ENCODE results near the gene INVS. TPM values are rescaled to one million over a fixed set of nuclear protein-coding genes. Genes with fewer than 3 reads are reported as not detected.
"Not testable (repeated sequence)": the region's sequence is repeated elsewhere in the genome, so short reads cannot be mapped to it uniquely, and the experiment has no call there.

Gene INVS
- total RNA-seq, 4 donors from 2014 or later: 28.0 to 42.6 (median 35.6) TPM

GRCh38 chr9:100057624-100058023 is 41.4 kb upstream of the INVS start:
- no peaks in the 10 kb centered on the region for H3K9me3 ChIP-seq
- peaks cover 0 to 2% (median 0%) of the 10 kb centered on the region in 4 donors for H3K4me1 ChIP-seq
- no peak for TF ChIP-seq EP300 (IDR thresholded peaks at IDR 0.05)
- no peak for TF ChIP-seq CTCF (IDR thresholded peaks at IDR 0.05)
- TF ChIP-seq POLR2A (IDR thresholded peaks at IDR 0.05): no peak
- no peaks in the 10 kb centered on the region for H3K27me3 ChIP-seq
- no peak overlapping the region for H3K4me3 ChIP-seq
- H3K27ac ChIP-seq: no peak overlapping the region
- no peak for DNase-seq (ENCODE audit: low spot score in 2 of 2)
- peaks cover 0 to 17% (median 0%) of the 10 kb centered on the region in 3 donors for H3K36me3 ChIP-seq

DNA sequence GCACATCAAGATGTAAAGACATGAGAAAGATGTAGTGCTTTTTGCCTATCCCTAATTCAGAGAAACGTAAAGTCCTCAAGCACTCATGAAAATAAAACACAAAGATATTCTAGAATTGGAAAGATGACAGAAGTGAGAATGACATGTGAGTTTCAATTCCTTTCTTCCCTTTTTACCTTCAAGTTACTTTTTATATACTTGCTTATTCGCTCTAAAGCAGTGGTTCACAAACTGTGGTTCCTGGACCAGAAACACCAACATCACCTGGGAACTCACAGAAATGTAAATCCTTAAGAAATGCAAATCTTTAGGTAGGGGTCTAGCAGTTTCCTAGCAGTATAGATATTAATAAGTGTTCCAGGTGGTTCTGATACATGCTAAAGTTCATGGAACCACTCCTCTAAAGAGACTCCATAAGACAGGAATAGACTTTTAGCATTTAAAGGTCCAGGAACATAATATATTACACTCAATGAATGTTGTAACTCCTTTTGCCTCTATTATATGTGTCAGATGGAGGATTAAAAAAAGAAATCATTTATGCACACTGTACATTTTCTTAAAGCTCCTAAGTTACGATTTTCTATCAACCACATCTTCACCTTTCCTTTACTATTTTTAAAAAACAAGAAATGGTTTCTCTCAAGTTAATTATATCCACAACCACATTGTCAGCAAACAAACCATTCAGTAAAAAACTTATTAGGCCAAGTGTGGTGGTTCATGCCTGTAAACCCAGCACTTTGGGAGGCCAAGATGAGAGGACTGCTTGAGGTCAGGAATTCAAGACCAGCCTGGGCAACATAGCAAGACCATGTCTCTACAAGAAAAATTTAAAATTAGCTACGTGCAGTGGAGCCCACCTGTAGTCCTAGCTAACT is 40.1 kb upstream of the INVS start:
- Histone ChIP-seq H3K27ac (no peak overlapping the region), H3K9me3 (no peaks in the 10 kb centered on the region), H3K36me3 (peaks cover 0 to 17% (median 0%) of the 10 kb centered on the region in 3 donors), H3K4me1 (peaks cover 0 to 4% (median 2%) of the 10 kb centered on the region in 4 donors), H3K4me3 (no peak overlapping the region), H3K27me3 (no peaks in the 10 kb centered on the region)
- no peak for DNase-seq (ENCODE audit: low spot score in 2 of 2)
- WGBS, 2 donors: 90 to 92% methylated on average over 4 of the region's 4 CpGs
- TF ChIP-seq POLR2A (IDR thresholded peaks at IDR 0.05) (no peak), EP300 (IDR thresholded peaks at IDR 0.05) (no peak), CTCF (IDR thresholded peaks at IDR 0.05) (no peak)

GRCh38 chr9:100062683-100063082 is 36.4 kb upstream of the INVS start:
- not testable (repeated sequence) for H3K27ac ChIP-seq; H3K9me3 ChIP-seq; H3K4me3 ChIP-seq; H3K27me3 ChIP-seq; DNase-seq (ENCODE audit: low spot score in 2 of 2); H3K36me3 ChIP-seq
- 75 to 94% methylated on average over 1 of the region's 1 CpG for WGBS, 2 donors
- H3K4me1 ChIP-seq: peaks cover 0 to 20% (median 8%) of the 10 kb centered on the region in 4 donors

DNA sequence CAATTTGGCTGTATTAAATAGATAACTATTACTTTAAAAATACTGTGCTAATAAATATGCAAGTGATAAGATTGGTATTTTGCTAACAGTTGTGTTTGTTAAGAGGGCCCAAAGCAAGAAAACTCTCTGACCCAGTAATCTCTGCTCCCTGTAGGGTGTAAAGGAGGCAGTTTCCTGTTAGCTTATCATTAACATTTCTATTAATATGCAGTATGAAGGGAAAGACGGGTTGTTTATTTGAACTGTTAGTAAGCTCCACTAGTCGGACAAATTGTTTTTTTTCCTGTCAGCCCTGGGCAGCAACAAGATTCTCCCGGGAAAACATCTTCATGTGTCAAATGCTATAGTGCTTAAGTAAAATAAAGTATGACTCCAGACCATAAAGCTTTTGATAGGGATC is 35.9 kb upstream of the INVS start:
- H3K27ac ChIP-seq: no peak overlapping the region
- peaks cover 0 to 20% (median 8%) of the 10 kb centered on the region in 4 donors for H3K4me1 ChIP-seq
- no peaks in the 10 kb centered on the region for H3K9me3 ChIP-seq
- no peaks in the 10 kb centered on the region for H3K27me3 ChIP-seq
- TF ChIP-seq EP300 (IDR thresholded peaks at IDR 0.05) (no peak), CTCF (IDR thresholded peaks at IDR 0.05) (no peak)
- no peak overlapping the region for H3K4me3 ChIP-seq
- WGBS, 2 donors: 43 to 48% methylated on average over 3 of the region's 3 CpGs
- DNase-seq (ENCODE audit: low spot score in 2 of 2): no peak
- peaks cover 0 to 8% (median 0%) of the 10 kb centered on the region in 3 donors for H3K36me3 ChIP-seq

GRCh38 chr9:100064872-100065581 is 34.0 kb upstream of the INVS start:
- WGBS, 2 donors: 81 to 84% methylated on average over 8 of the region's 8 CpGs
- Histone ChIP-seq H3K4me3 (no peak overlapping the region), H3K27me3 (no peaks in the 10 kb centered on the region), H3K36me3 (no peaks in the 10 kb centered on the region), H3K4me1 (peaks cover 0 to 20% (median 8%) of the 10 kb centered on the region in 4 donors), H3K9me3 (no peaks in the 10 kb centered on the region), H3K27ac (no peak overlapping the region)
- no peak for TF ChIP-seq CTCF (IDR thresholded peaks at IDR 0.05)
- TF ChIP-seq EP300 (IDR thresholded peaks at IDR 0.05): no peak
- no peak for TF ChIP-seq POLR2A (IDR thresholded peaks at IDR 0.05)
- DNase-seq (ENCODE audit: low spot score in 2 of 2): no peak
